ENCODE measurements around the gene COL27A1. TPM values are rescaled to one million over a fixed set of nuclear protein-coding genes. Genes with fewer than 3 reads are reported as not detected.

The COL27A1 gene
- total and polyA plus RNA-seq, 2 experiments from 2014 or later, result 44.6 to 47.0 TPM

- no peak overlapping the region for H3K27ac ChIP-seq
- no peaks in the 10 kb centered on the region for H4K20me1 ChIP-seq (ENCODE audit: insufficient read depth, poor library complexity, severe bottlenecking)
- 49% methylated on average over 2 of the region's 2 CpGs for WGBS (ENCODE audit: low lambda C conversion rate, missing lambda C conversion rate)
- no peaks in the 10 kb centered on the region for H3K9me2 ChIP-seq (replicated peaks; ENCODE audit: insufficient read depth)
- H3K4me3 ChIP-seq, result no peak overlapping the region
- DNase-seq (ENCODE audit: low spot score), result no peak
- no peak overlapping the region for H3K4me2 ChIP-seq
- no peaks in the 10 kb centered on the region for H3K4me1 ChIP-seq (ENCODE audit: insufficient read depth)
- H3K36me3 ChIP-seq (replicated peaks; ENCODE audit: insufficient read depth, low read depth), result no peaks in the 10 kb centered on the region
- H2AFZ ChIP-seq, result no peak overlapping the region
- no peaks in the 10 kb centered on the region for H3K79me2 ChIP-seq
- H3K27me3 ChIP-seq, result no peaks in the 10 kb centered on the region
- TF ChIP-seq EZH2phosphoT487 (IDR thresholded peaks at IDR 0.05; ENCODE audit: low read depth, severe bottlenecking, unreplicated experiment) (no peak), CTCF (IDR thresholded peaks at IDR 0.05; ENCODE audit: poor library complexity) (no peak), EZH2 (IDR thresholded peaks at IDR 0.05; ENCODE audit: borderline replicate concordance) (no peak)
- no peaks in the 10 kb centered on the region for H3K9me3 ChIP-seq (ENCODE audit: low read depth)
Observed at GRCh38 chr9:114335745-114336144, 180.4 kb downstream of the COL27A1 start.

GRCh38 chr9:114336157-114336556, 180.8 kb downstream of the COL27A1 start:
- no peak overlapping the region for H3K4me3 ChIP-seq
- DNase-seq (ENCODE audit: low spot score), result no peak
- TF ChIP-seq EZH2 (IDR thresholded peaks at IDR 0.05; ENCODE audit: borderline replicate concordance) (no peak), EZH2phosphoT487 (IDR thresholded peaks at IDR 0.05; ENCODE audit: low read depth, severe bottlenecking, unreplicated experiment) (no peak), CTCF (IDR thresholded peaks at IDR 0.05; ENCODE audit: poor library complexity) (no peak)
- 79% methylated on average over 10 of the region's 10 CpGs for WGBS (ENCODE audit: low lambda C conversion rate, missing lambda C conversion rate)
- no peak overlapping the region for H3K27ac ChIP-seq
- H3K4me1 ChIP-seq (ENCODE audit: insufficient read depth), result no peaks in the 10 kb centered on the region
- no peaks in the 10 kb centered on the region for H3K27me3 ChIP-seq
- no peaks in the 10 kb centered on the region for H3K9me2 ChIP-seq (replicated peaks; ENCODE audit: insufficient read depth)
- no peaks in the 10 kb centered on the region for H3K9me3 ChIP-seq (ENCODE audit: low read depth)
- no peak overlapping the region for H2AFZ ChIP-seq
- H3K4me2 ChIP-seq, result no peak overlapping the region
- H4K20me1 ChIP-seq (ENCODE audit: insufficient read depth, poor library complexity, severe bottlenecking), result no peaks in the 10 kb centered on the region
- no peaks in the 10 kb centered on the region for H3K79me2 ChIP-seq
- H3K36me3 ChIP-seq (replicated peaks; ENCODE audit: insufficient read depth, low read depth), result no peaks in the 10 kb centered on the region

- H3K79me2 ChIP-seq, result no peaks in the 10 kb centered on the region
- H4K20me1 ChIP-seq (ENCODE audit: insufficient read depth, poor library complexity, severe bottlenecking), result no peaks in the 10 kb centered on the region
- no peaks in the 10 kb centered on the region for H3K9me3 ChIP-seq (ENCODE audit: low read depth)
- H3K4me1 ChIP-seq (ENCODE audit: insufficient read depth), result no peaks in the 10 kb centered on the region
- no peak overlapping the region for H2AFZ ChIP-seq
- TF ChIP-seq EZH2phosphoT487 (IDR thresholded peaks at IDR 0.05; ENCODE audit: low read depth, severe bottlenecking, unreplicated experiment) (no peak), EZH2 (IDR thresholded peaks at IDR 0.05; ENCODE audit: borderline replicate concordance) (no peak), CTCF (IDR thresholded peaks at IDR 0.05; ENCODE audit: poor library complexity) (no peak)
- no peaks in the 10 kb centered on the region for H3K9me2 ChIP-seq (replicated peaks; ENCODE audit: insufficient read depth)
- no peaks in the 10 kb centered on the region for H3K36me3 ChIP-seq (replicated peaks; ENCODE audit: insufficient read depth, low read depth)
- no peaks in the 10 kb centered on the region for H3K27me3 ChIP-seq
- no peak overlapping the region for H3K4me3 ChIP-seq
- no peak for DNase-seq (ENCODE audit: low spot score)
- WGBS (ENCODE audit: low lambda C conversion rate, missing lambda C conversion rate), result 96% methylated on average over 23 of the region's 23 CpGs
- no peak overlapping the region for H3K27ac ChIP-seq
- H3K4me2 ChIP-seq, result no peak overlapping the region
Observed at GRCh38 chr9:114336699-114337395, 181.5 kb downstream of the COL27A1 start.
